ENCODE results near the gene CCL18.
"Not testable (repeated sequence)": the region's sequence is repeated elsewhere in the genome, so short reads cannot be mapped to it uniquely, and the experiment has no call there.

Gene CCL18

DNA sequence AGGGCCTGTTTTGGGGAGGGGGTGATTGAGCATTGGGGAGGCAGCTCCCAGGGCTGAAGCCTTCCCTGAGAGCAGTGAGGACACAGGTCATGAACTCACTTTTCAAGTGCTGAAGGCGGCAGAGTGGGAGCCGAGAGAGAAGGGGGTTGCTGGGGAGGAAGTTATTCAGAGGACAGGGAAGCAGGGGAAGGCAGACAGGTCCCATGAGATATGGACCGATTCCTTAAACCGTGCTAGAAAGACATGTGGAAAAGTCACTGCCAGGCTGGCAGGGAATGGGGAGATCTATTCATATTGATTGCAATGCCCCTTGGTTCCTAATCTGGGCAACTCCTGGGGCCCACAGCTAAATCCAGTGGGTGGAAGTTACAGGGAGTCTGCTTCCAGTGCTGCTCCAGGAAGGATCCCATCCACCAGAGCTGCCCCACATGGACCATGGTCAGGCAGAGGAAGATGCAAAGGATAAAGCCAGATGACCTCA, 40.7 kb downstream of the CCL18 start:
- DNase-seq (ENCODE audit: low spot score), result no peak
- TF ChIP-seq, protein P1, sequence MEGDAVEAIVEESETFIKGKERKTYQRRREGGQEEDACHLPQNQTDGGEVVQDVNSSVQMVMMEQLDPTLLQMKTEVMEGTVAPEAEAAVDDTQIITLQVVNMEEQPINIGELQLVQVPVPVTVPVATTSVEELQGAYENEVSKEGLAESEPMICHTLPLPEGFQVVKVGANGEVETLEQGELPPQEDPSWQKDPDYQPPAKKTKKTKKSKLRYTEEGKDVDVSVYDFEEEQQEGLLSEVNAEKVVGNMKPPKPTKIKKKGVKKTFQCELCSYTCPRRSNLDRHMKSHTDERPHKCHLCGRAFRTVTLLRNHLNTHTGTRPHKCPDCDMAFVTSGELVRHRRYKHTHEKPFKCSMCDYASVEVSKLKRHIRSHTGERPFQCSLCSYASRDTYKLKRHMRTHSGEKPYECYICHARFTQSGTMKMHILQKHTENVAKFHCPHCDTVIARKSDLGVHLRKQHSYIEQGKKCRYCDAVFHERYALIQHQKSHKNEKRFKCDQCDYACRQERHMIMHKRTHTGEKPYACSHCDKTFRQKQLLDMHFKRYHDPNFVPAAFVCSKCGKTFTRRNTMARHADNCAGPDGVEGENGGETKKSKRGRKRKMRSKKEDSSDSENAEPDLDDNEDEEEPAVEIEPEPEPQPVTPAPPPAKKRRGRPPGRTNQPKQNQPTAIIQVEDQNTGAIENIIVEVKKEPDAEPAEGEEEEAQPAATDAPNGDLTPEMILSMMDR (IDR thresholded peaks at IDR 0.05; ENCODE audit: extremely low read depth, insufficient read depth, missing control alignments), result no peak
- in situ Hi-C loops (cut with MboI; ENCODE audit: low pct_unique_long_range_greater_than_20kb, low sequenced_read_pairs, unreplicated experiment), result no loop called here

GRCh38 chr17:36105781-36106492, 41.9 kb downstream of the CCL18 start:
- in situ Hi-C loops (cut with MboI; ENCODE audit: low pct_unique_long_range_greater_than_20kb, low sequenced_read_pairs, unreplicated experiment), result no loop called here
- TF ChIP-seq, protein P1 (IDR thresholded peaks at IDR 0.05; ENCODE audit: extremely low read depth, insufficient read depth, missing control alignments), result no peak
- no peak for DNase-seq (ENCODE audit: low spot score)

DNA sequence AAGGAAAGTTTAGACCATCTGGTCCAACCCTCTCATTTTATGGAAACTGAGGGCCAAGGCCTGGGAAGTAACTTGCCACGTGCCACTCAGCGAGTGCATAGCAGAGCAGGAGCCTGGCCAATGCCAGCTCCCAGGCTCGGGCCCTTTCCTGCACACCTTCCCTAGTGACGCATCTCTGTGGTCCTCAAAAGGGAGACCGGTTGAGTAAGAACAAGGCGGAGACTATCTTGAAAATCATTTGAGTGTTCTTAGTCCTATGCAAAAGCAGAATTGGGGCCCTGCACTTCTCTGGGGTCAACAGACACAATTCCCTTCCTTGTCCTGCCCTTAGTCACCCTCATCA, 42.4 kb downstream of the CCL18 start:
- in situ Hi-C loops (cut with MboI; ENCODE audit: low pct_unique_long_range_greater_than_20kb, low sequenced_read_pairs, unreplicated experiment), result no loop called here
- TF ChIP-seq, protein P1 (IDR thresholded peaks at IDR 0.05; ENCODE audit: extremely low read depth, insufficient read depth, missing control alignments), result no peak
- DNase-seq (ENCODE audit: low spot score), result no peak

GRCh38 chr17:36107660-36108059, 43.6 kb downstream of the CCL18 start:
- in situ Hi-C loops (cut with MboI; ENCODE audit: low pct_unique_long_range_greater_than_20kb, low sequenced_read_pairs, unreplicated experiment), result no loop called here
- TF ChIP-seq, protein P1 (IDR thresholded peaks at IDR 0.05; ENCODE audit: extremely low read depth, insufficient read depth, missing control alignments), result no peak
- no peak for DNase-seq (ENCODE audit: low spot score)

GRCh38 chr17:36108265-36108664, 44.2 kb downstream of the CCL18 start:
- DNase-seq (ENCODE audit: low spot score); in situ Hi-C loops (cut with MboI; ENCODE audit: low pct_unique_long_range_greater_than_20kb, low sequenced_read_pairs, unreplicated experiment): not testable (repeated sequence)

DNA sequence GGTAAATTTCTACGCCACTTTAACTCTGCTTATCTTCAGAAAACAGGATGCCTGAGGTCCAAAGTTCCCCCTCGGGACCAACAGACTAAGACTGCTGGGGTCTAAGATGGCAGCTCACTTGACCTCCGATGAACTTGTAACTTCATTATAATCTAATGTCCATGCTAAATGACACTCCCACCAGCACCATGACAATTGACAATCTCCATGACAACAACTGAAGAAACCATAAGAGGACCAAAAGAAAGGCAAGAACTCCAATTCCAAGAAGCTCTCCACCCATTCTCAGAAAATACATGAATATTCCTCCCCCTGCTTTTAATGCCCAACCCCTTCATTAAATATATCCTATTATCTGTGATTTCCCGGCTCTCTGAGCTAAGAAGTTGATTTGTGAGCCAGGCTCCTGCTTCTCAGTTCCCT, 47.0 kb downstream of the CCL18 start:
- TF ChIP-seq, protein P1 (IDR thresholded peaks at IDR 0.05; ENCODE audit: extremely low read depth, insufficient read depth, missing control alignments), result no peak
- in situ Hi-C loops (cut with MboI; ENCODE audit: low pct_unique_long_range_greater_than_20kb, low sequenced_read_pairs, unreplicated experiment), result no loop called here
- DNase-seq (ENCODE audit: low spot score), result no peak

GRCh38 chr17:36112572-36112971, 48.5 kb downstream of the CCL18 start:
- in situ Hi-C loops (cut with MboI; ENCODE audit: low pct_unique_long_range_greater_than_20kb, low sequenced_read_pairs, unreplicated experiment), result no loop called here
- TF ChIP-seq, protein P1 (IDR thresholded peaks at IDR 0.05; ENCODE audit: extremely low read depth, insufficient read depth, missing control alignments), result no peak
- DNase-seq (ENCODE audit: low spot score), result no peak

DNA sequence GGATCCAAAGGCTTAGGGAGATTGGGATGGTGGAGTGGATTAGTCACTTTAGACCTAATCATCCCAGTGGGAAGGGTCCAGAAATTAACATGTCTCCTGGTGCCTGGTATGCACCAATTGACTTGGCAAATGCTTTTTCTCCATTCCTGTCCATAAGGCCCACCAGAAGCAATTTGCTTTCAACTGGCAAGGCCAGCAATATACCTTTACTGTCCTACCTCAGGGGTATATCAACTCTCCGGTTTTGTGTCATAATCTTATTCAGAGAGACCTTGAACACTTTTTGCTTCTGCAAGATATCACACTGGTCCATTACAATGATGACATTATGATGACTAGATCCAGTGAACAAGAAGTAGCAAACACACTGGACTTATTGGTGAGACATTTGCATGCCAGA, 49.1 kb downstream of the CCL18 start:
- in situ Hi-C loops (cut with MboI; ENCODE audit: low pct_unique_long_range_greater_than_20kb, low sequenced_read_pairs, unreplicated experiment); DNase-seq (ENCODE audit: low spot score): not testable (repeated sequence)

GRCh38 chr17:36114971-36115648, 51.0 kb downstream of the CCL18 start:
- in situ Hi-C loops (cut with MboI; ENCODE audit: low pct_unique_long_range_greater_than_20kb, low sequenced_read_pairs, unreplicated experiment), result not testable (repeated sequence)

DNA sequence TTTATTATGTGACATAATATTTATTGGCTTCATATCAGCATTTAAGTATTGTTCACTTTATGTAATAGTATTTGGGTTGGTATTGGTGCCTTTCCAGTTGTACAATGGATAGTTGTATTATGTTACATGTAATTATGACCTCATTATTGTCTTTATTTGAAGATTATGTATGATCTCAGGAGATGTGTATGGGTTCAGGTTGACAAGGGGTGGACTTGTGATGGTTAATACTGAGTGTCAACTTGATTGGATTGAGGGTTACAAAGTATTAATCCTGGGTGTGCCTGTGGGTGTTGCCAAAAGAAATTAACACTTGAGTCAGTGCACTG, 51.5 kb downstream of the CCL18 start:
- DNase-seq (ENCODE audit: low spot score); in situ Hi-C loops (cut with MboI; ENCODE audit: low pct_unique_long_range_greater_than_20kb, low sequenced_read_pairs, unreplicated experiment): not testable (repeated sequence)

More at GRCh38 chr17:36114971-36115648, 51.0 kb downstream of the CCL18 start:
- DNase-seq (ENCODE audit: low spot score), result not testable (repeated sequence)
